Colonic mucosa (tissue), 4 donors: ENCODE results near the gene SMAD2. TPM values are rescaled to one million over a fixed set of nuclear protein-coding genes. Genes with fewer than 3 reads are reported as not detected.

Experiments used
- DNase-seq: peaks from one replicate; pipeline ENCODE4 v3.0.0-alpha.2; 2020
- H3K27ac ChIP-seq: fragments of 200-600 bp; one replicate; pipeline ENCODE4 v1.8.0; 2021
- H3K27me3 ChIP-seq: fragments of 200-600 bp; one replicate; pipeline ENCODE4 v1.8.0; 2021
- H3K36me3 ChIP-seq: fragments of 200-600 bp; one replicate; pipeline ENCODE4 v1.8.0; 2021
- H3K4me1 ChIP-seq: fragments of 200-600 bp; one replicate; pipeline ENCODE4 v1.8.0; 2021; ENCODE audit warnings: mild to moderate bottlenecking
- H3K4me3 ChIP-seq: fragments of 200-600 bp; one replicate; pipeline ENCODE4 v1.8.0; 2021
- H3K9ac ChIP-seq, 2 donors: one replicate each; pipeline ENCODE4 v1.7.0; 2013; ENCODE audit warnings: control low read depth in 2 of 2, low read depth in 2 of 2, low read length in 2 of 2
- H3K9me3 ChIP-seq: fragments of 200-600 bp; one replicate; pipeline ENCODE4 v1.8.0; 2021
- intact Hi-C: fragments of 100-400 bp; cut with DNase I; formaldehyde crosslinking; loops from one replicate; pipeline ENCODE4 v1.14.1; 2022
- total RNA-seq, 2 donors: library from RNA; stranded (reverse); fragmentation: NEBNext Ultra II Directional in 1 of 2; extraction: Animal tissue kit (Norgen Biotek cat#: 25700) in 1 of 2; gene quantifications; one replicate each; pipeline ENCODE4 v1.2.1, GENCODE V29; 2021
- TF ChIP-seq, protein P1 (sequence below): fragments of 200-600 bp; IDR thresholded peaks from one replicate; pipeline ENCODE4 v1.8.0; 2022; ENCODE audit warnings: antibody characterized with exemption, mild to moderate bottlenecking
- donor health status: healthy.
- donor health status: DM: no; HTN: no; CAD: no.
- donor health status: DM: no; HTN: no; CAD: no.

The SMAD2 gene
- total RNA-seq, 2 donors from 2014 or later, result 109 to 133 TPM

DNA sequence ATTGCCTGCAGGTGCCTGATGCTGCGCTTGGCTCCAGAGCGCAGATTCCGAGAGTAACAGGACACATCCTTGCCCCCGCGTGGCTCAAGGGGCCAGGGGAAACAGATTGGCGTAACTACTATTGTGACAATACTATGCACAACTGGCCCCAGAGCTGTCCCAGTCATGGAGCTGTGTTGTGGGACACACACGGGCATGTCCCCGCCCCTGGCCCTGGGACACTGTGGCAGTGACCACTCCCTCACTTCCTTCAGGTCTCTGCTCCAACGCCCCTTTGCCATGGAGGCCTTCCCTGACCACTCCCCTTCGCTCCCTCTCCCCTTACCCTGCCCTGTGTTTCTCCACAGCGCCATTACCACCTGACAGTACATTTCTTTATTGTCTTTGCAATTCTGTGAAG lies 132.1 kb downstream of the SMAD2 start:
- H3K27me3 ChIP-seq, result no peaks in the 10 kb centered on the region

DNA sequence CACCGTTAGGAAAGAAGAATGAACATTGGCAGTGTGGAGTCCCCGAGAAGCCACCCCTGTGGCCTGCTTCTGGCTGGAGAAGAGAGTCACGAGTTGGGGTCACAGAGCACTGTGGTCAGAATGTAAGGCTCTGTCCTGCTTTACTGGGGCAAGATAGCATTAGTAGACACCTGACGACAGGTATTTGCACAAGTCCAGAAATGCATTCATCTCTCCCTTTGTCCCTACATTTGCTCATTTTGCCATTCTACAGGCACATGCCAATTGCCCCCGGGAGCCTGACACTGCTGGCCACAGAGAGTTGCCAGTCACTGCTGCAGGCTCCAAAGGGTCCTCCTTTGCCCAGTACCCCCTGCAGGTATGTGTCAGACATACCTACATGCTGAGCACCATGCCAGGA lies 133.3 kb downstream of the SMAD2 start:
- intact Hi-C loops, result no loop called here
- Histone ChIP-seq H3K36me3 (no peaks in the 10 kb centered on the region), H3K27me3 (no peaks in the 10 kb centered on the region), H3K4me3 (no peak overlapping the region), H3K9me3 (no peaks in the 10 kb centered on the region), H3K9ac (no peak overlapping the region), H3K4me1 (no peaks in the 10 kb centered on the region), H3K27ac (no peak overlapping the region)
- no peak for DNase-seq
- TF ChIP-seq, protein P1, sequence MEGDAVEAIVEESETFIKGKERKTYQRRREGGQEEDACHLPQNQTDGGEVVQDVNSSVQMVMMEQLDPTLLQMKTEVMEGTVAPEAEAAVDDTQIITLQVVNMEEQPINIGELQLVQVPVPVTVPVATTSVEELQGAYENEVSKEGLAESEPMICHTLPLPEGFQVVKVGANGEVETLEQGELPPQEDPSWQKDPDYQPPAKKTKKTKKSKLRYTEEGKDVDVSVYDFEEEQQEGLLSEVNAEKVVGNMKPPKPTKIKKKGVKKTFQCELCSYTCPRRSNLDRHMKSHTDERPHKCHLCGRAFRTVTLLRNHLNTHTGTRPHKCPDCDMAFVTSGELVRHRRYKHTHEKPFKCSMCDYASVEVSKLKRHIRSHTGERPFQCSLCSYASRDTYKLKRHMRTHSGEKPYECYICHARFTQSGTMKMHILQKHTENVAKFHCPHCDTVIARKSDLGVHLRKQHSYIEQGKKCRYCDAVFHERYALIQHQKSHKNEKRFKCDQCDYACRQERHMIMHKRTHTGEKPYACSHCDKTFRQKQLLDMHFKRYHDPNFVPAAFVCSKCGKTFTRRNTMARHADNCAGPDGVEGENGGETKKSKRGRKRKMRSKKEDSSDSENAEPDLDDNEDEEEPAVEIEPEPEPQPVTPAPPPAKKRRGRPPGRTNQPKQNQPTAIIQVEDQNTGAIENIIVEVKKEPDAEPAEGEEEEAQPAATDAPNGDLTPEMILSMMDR, result no peak

More for the DNA sequence above, 132.1 kb downstream of the SMAD2 start:
- no peak overlapping the region for H3K9ac ChIP-seq
- H3K36me3 ChIP-seq, result no peaks in the 10 kb centered on the region
- TF ChIP-seq, protein P1, result no peak
- H3K27ac ChIP-seq, result no peak overlapping the region
- intact Hi-C loops, result no loop called here
- H3K4me1 ChIP-seq, result no peaks in the 10 kb centered on the region
- no peak for DNase-seq
- no peaks in the 10 kb centered on the region for H3K9me3 ChIP-seq
- H3K4me3 ChIP-seq, result no peak overlapping the region

DNA sequence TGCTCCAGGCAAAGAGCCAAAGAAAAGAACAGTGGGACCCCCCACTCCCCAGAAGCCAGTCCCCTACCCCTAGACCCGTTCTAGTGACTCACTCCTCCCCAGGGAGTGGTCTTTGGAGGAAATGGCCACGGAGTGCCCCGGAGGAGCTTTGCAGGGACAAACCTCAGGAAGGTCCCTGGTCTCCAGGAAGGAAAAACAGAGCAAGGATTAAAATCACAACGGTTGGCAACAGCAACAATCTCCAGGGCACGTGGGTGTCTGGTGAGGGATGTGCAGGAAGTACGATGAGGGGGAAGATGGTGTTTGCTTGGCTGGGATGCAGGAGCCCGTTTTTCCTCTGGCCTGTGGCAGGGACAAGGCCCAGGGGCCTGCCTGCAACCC lies 135.0 kb downstream of the SMAD2 start:
- intact Hi-C loops, result no loop called here
- DNase-seq, result no peak
- Histone ChIP-seq H3K27ac (no peak overlapping the region), H3K4me3 (no peak overlapping the region), H3K9me3 (no peaks in the 10 kb centered on the region), H3K36me3 (no peaks in the 10 kb centered on the region), H3K4me1 (no peaks in the 10 kb centered on the region), H3K27me3 (no peaks in the 10 kb centered on the region), H3K9ac (no peak overlapping the region)
- TF ChIP-seq, protein P1, result no peak

DNA sequence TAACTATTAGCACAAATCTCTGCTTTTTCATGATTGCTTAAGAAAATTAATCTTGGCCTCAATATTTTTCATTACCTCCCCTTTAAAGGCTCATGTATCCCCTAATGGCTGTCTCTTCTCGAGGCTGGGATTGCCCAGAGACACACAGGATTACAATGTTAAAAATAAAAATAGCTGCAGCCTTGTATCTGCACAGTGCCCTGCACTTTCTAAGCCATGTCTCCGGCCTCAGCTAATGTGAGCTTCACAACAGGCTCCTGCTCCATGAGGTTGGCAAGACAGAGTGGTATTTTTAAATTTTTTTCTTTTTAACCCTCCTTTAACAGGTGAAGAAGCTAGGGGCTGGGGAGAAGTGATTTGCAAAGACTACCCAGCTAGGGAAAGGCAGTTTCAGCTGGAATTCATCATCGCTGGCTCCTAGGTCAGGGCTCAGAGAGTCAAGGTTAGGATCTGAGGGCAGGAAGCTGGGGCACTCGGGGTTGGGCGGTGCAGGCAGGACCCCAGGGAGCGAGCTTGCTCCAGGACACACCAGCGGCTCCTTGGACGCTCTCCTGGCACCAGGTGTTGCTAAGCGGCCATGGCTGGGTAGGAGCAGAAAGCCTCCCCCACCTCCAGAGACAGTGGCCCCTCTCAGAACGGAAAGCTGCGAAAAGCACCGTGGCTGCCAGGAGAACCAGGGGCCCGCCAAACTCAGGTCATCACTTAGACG lies 135.6 kb downstream of the SMAD2 start:
- DNase-seq, result no peak
- Histone ChIP-seq H3K4me1 (no peaks in the 10 kb centered on the region), H3K36me3 (no peaks in the 10 kb centered on the region), H3K4me3 (no peak overlapping the region), H3K9ac (no peak overlapping the region), H3K27ac (no peak overlapping the region), H3K9me3 (no peaks in the 10 kb centered on the region), H3K27me3 (no peaks in the 10 kb centered on the region)
- TF ChIP-seq, protein P1, result no peak
- intact Hi-C loops, result no loop called here

DNA sequence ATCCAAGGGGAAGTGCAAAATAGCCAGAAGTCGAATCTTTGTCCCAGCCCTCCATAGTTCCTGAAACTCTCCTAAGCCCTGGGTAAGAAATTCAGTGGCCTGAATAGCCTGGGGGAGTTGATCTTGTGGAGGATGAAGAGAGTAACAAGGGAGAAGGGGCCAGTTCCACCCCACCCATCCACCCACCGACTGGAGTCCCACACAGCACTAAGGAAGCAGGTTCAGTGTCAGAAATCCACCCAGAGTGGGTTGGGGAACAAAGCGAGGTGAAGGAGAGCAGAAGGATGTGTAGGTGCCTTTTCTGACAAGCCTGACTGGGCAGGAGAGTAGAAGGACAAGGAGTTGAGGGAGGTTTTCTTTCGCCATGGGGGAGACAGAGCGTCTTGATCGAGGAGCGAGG lies 136.8 kb downstream of the SMAD2 start:
- Histone ChIP-seq H3K36me3 (no peaks in the 10 kb centered on the region), H3K4me3 (no peak overlapping the region), H3K27me3 (no peaks in the 10 kb centered on the region), H3K27ac (no peak overlapping the region), H3K4me1 (no peaks in the 10 kb centered on the region), H3K9me3 (no peaks in the 10 kb centered on the region), H3K9ac (no peak overlapping the region)
- TF ChIP-seq, protein P1, result no peak
- intact Hi-C loops, result no loop called here
- no peak for DNase-seq
